GM23338 (cell line): ENCODE results near the gene GRAMD1A. TPM values are rescaled to one million over a fixed set of nuclear protein-coding genes. Genes with fewer than 3 reads are reported as not detected.

ENCODE experiments used
- ATAC-seq: fragments of 200-7000 bp; cut with Tn5 transposase; 3 replicates; pipeline ENCODE4 v1.9.1; 2020
- DNase-seq: peaks from one replicate; pipeline ENCODE4 v3.0.0-alpha.2; 2015; ENCODE audit warnings: low spot score
- H2AFZ ChIP-seq: fragments of 200-600 bp; sonication (generic); 2 replicates; pipeline ENCODE4 v1.8.0; 2016; ENCODE audit warnings: antibody characterized with exemption, mild to moderate bottlenecking, moderate library complexity
- H3F3A ChIP-seq: fragments of 200-600 bp; sonication (generic); replicated peaks from 2 replicates; pipeline ENCODE4 v1.8.0; 2017; ENCODE audit warnings: antibody characterized with exemption, mixed run types, low read depth
- H3K27ac ChIP-seq: fragments of 200-600 bp; sonication (generic); 2 replicates; pipeline ENCODE4 v1.6.1; 2016; ENCODE audit warnings: low read depth
- H3K27me3 ChIP-seq: fragments of 200-600 bp; sonication (generic); 2 replicates; pipeline ENCODE4 v1.8.0; 2016; ENCODE audit warnings: mild to moderate bottlenecking, mixed run types, moderate library complexity; ENCODE audit not compliant: insufficient read depth
- H3K36me3 ChIP-seq: fragments of 200-600 bp; sonication (generic); 2 replicates; pipeline ENCODE4 v1.8.0; 2016; ENCODE audit warnings: mild to moderate bottlenecking; ENCODE audit not compliant: insufficient read depth
- H3K4me1 ChIP-seq: fragments of 200-600 bp; sonication (generic); 2 replicates; pipeline ENCODE4 v1.8.0; 2016; ENCODE audit warnings: mild to moderate bottlenecking, moderate library complexity; ENCODE audit not compliant: insufficient read depth
- H3K4me2 ChIP-seq: fragments of 200-600 bp; sonication (generic); 2 replicates; pipeline ENCODE4 v1.7.1; 2017; ENCODE audit warnings: mixed run types
- H3K4me3 ChIP-seq: fragments of 200-600 bp; sonication (generic); 2 replicates; pipeline ENCODE4 v1.6.1; 2016; ENCODE audit warnings: mixed run types
- H3K79me2 ChIP-seq: fragments of 200-600 bp; sonication (generic); replicated peaks from 2 replicates; pipeline ENCODE4 v1.8.0; 2017; ENCODE audit warnings: mild to moderate bottlenecking; ENCODE audit not compliant: insufficient read depth
- H3K9me2 ChIP-seq: fragments of 200-600 bp; sonication (generic); 2 replicates; pipeline ENCODE4 v1.8.0; 2017; ENCODE audit not compliant: insufficient read depth
- H4K20me1 ChIP-seq: fragments of 200-600 bp; sonication (generic); replicated peaks from 2 replicates; pipeline ENCODE4 v1.8.0; 2017; ENCODE audit warnings: mild to moderate bottlenecking; ENCODE audit not compliant: insufficient read depth
- H3K27ac Mint-ChIP-seq: 2 replicates; pipeline ENCODE4 v1.8.0; 2020; ENCODE audit warnings: inconsistent platforms, mild to moderate bottlenecking, moderate library complexity, mixed read lengths
- H3K27me3 Mint-ChIP-seq: 3 replicates; pipeline ENCODE4 v1.8.0; 2022; ENCODE audit warnings: low read depth, mild to moderate bottlenecking, moderate library complexity, mixed read lengths, inconsistent platforms; ENCODE audit not compliant: insufficient read depth, poor library complexity
- H3K36me3 Mint-ChIP-seq: 3 replicates; pipeline ENCODE4 v1.8.0; 2021; ENCODE audit warnings: low read depth, mild to moderate bottlenecking, inconsistent platforms, moderate library complexity, mixed read lengths
- H3K4me1 Mint-ChIP-seq: 3 replicates; pipeline ENCODE4 v1.8.0; 2020; ENCODE audit warnings: mild to moderate bottlenecking, inconsistent platforms, mixed read lengths
- H3K4me3 Mint-ChIP-seq: 3 replicates; pipeline ENCODE4 v1.8.0; 2021; ENCODE audit warnings: moderate library complexity, mild to moderate bottlenecking, inconsistent platforms, mixed read lengths
- H3K9me3 Mint-ChIP-seq: 3 replicates; pipeline ENCODE4 v1.8.0; 2020; ENCODE audit warnings: moderate library complexity, mild to moderate bottlenecking, inconsistent platforms, mixed read lengths
- CREB1 ChIP-seq: fragments of 250-450 bp; sonication (Bioruptor Pico); IDR thresholded peaks from 2 replicates; pipeline ENCODE4 v1.5.0; 2020; ENCODE audit warnings: low read depth, mild to moderate bottlenecking, moderate library complexity
- CTCF ChIP-seq, 2 experiments: fragments of 200-600 bp in 1 of 2; sonication (generic) in 1 of 2; conservative IDR thresholded peaks; 2 replicates each; pipeline versions ENCODE4 v1.5.1 to v1.6.1; 2016 to 2017; ENCODE audit warnings: antibody characterized with exemption in 2 of 2, low read depth in 2 of 2, mild to moderate bottlenecking in 2 of 2, moderate library complexity in 1 of 2
- EZH2 ChIP-seq: fragments of 200-600 bp; sonication (generic); IDR thresholded peaks from one replicate; pipeline ENCODE4 v1.8.0; 2017; ENCODE audit warnings: antibody characterized with exemption, mild to moderate bottlenecking, low read depth; ENCODE audit not compliant: unreplicated experiment
- EZH2phosphoT487 ChIP-seq: fragments of 200-600 bp; sonication (generic); IDR thresholded peaks from one replicate; pipeline ENCODE4 v1.8.1; 2018; ENCODE audit warnings: antibody characterized with exemption; ENCODE audit not compliant: unreplicated experiment
- JUNB ChIP-seq: IDR thresholded peaks from one replicate; pipeline ENCODE4 v1.6.1; 2016; ENCODE audit warnings: antibody characterized with exemption; ENCODE audit not compliant: unreplicated experiment
- NANOG ChIP-seq: IDR thresholded peaks from 2 replicates; pipeline ENCODE4 v1.6.1; 2016; ENCODE audit warnings: antibody characterized with exemption, borderline replicate concordance
- POLR2AphosphoS5 ChIP-seq: IDR thresholded peaks from 2 replicates; pipeline ENCODE4 v1.6.1; 2016; ENCODE audit warnings: antibody characterized with exemption, low read depth
- STAT1 ChIP-seq: IDR thresholded peaks from one replicate; pipeline ENCODE4 v1.6.1; 2016; ENCODE audit warnings: antibody characterized with exemption; ENCODE audit not compliant: unreplicated experiment
- ZNF331 ChIP-seq: fragments of 250-450 bp; sonication (Bioruptor Pico); IDR thresholded peaks from 2 replicates; pipeline ENCODE4 v1.5.0; 2020; ENCODE audit warnings: low read depth, mild to moderate bottlenecking, moderate library complexity
- ZNF462 ChIP-seq: fragments of 250-450 bp; sonication (Bioruptor Pico); IDR thresholded peaks from 2 replicates; pipeline ENCODE4 v1.5.0; 2020; ENCODE audit warnings: mild to moderate bottlenecking, moderate library complexity
- polyA plus RNA-seq: library from polyadenylated mRNA; unstranded; fragments of >200 nt; fragmentation: Nextera tagmentation; extraction: Ambion mirVana; gene quantifications from 2 replicates; pipeline ENCODE4 v1.2.1, GENCODE V29; 2016
- total RNA-seq: library from RNA; depleted of rRNA; stranded (reverse); fragments of >200 nt; shearing (Covaris generic); gene quantifications from 2 replicates; pipeline ENCODE4 v1.2.3, GENCODE V29; 2014
- TF ChIP-seq, protein P1 (sequence below): IDR thresholded peaks from one replicate; pipeline ENCODE4 v1.6.1; 2018; ENCODE audit warnings: antibody characterized with exemption; ENCODE audit not compliant: unreplicated experiment

Gene GRAMD1A
- total and polyA plus RNA-seq, 2 experiments from 2014 or later = 122 to 174 TPM

DNA sequence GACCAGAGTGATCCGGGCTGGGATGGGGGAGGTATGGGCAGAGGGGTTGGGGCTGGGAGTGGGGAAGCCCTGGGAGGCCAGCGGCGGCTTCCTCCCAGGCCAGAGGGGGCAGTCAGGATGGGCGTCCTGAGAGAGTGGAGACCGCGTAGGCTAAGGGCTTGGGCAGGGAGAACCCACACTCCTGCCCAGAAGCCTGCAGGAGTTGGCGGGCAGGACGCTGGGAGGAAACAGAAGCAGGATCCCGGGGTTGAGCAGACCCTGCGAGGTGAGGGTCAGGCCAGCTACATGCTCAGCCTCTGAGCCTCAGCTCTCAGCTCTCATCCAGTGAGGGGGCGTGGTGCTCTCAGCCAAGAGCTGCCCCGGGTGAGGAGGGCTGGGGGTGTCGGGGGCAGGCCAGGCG, 22.3 kb downstream of the GRAMD1A start (continued):
- TF ChIP-seq CTCF (conservative IDR thresholded peaks at IDR 0.05; ENCODE audit: low read depth in 2 of 2) (no peak), POLR2AphosphoS5 (no peak), ZNF331 (CRISPR knock-in tag) (no peak)

- Mint-ChIP-seq H3K4me1 (no peaks in the 10 kb centered on the region; the same call in 2 of the 3 replicates), H3K36me3 (peaks cover 89% of the 10 kb centered on the region)
- H3K36me3 ChIP-seq = peaks cover 56% of the 10 kb centered on the region
- TF ChIP-seq CTCF (conservative IDR thresholded peaks at IDR 0.05; ENCODE audit: low read depth in 2 of 2) = no peak
- TF ChIP-seq, protein P1, sequence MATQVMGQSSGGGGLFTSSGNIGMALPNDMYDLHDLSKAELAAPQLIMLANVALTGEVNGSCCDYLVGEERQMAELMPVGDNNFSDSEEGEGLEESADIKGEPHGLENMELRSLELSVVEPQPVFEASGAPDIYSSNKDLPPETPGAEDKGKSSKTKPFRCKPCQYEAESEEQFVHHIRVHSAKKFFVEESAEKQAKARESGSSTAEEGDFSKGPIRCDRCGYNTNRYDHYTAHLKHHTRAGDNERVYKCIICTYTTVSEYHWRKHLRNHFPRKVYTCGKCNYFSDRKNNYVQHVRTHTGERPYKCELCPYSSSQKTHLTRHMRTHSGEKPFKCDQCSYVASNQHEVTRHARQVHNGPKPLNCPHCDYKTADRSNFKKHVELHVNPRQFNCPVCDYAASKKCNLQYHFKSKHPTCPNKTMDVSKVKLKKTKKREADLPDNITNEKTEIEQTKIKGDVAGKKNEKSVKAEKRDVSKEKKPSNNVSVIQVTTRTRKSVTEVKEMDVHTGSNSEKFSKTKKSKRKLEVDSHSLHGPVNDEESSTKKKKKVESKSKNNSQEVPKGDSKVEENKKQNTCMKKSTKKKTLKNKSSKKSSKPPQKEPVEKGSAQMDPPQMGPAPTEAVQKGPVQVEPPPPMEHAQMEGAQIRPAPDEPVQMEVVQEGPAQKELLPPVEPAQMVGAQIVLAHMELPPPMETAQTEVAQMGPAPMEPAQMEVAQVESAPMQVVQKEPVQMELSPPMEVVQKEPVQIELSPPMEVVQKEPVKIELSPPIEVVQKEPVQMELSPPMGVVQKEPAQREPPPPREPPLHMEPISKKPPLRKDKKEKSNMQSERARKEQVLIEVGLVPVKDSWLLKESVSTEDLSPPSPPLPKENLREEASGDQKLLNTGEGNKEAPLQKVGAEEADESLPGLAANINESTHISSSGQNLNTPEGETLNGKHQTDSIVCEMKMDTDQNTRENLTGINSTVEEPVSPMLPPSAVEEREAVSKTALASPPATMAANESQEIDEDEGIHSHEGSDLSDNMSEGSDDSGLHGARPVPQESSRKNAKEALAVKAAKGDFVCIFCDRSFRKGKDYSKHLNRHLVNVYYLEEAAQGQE = no peak
- TF ChIP-seq STAT1 = no peak
- TF ChIP-seq CREB1 = no peak
- no peak for TF ChIP-seq POLR2AphosphoS5
- no peak for TF ChIP-seq EZH2phosphoT487
- no peak for TF ChIP-seq NANOG
- TF ChIP-seq JUNB = no peak
- TF ChIP-seq ZNF462 (CRISPR knock-in tag) = no peak
- no peak for TF ChIP-seq EZH2
- TF ChIP-seq ZNF331 (CRISPR knock-in tag) = no peak
Observed at GRCh38 chr19:35023428-35023827, 23.3 kb downstream of the GRAMD1A start.

More at GRCh38 chr19:35023428-35023827, 23.3 kb downstream of the GRAMD1A start:
- H2AFZ ChIP-seq = no peak overlapping the region
- 0 out of 2 replicates have a peak, but pooled peaks cover 5% of the 10 kb centered on the region for H3K4me1 ChIP-seq
- no peak overlapping the region for H3K27ac Mint-ChIP-seq
- H3K9me2 ChIP-seq = no peaks in the 10 kb centered on the region
- no peaks in the 10 kb centered on the region for H3K79me2 ChIP-seq
- H3K4me2 ChIP-seq = no peak overlapping the region
- no peak overlapping the region for H3K4me3 Mint-ChIP-seq
- no peak for ATAC-seq
- H3K27me3 Mint-ChIP-seq = peaks cover 17% of the 10 kb centered on the region
- no peak for DNase-seq
- H3F3A ChIP-seq = peaks cover 40% of the 10 kb centered on the region
- peaks cover 15% of the 10 kb centered on the region; the same call in 1 of the 2 replicates for H4K20me1 ChIP-seq
- no peaks in the 10 kb centered on the region for H3K27me3 ChIP-seq
- no peaks in the 10 kb centered on the region; the same call in 2 of the 3 replicates for H3K9me3 Mint-ChIP-seq
- H3K4me3 ChIP-seq = no peak overlapping the region
- H3K27ac ChIP-seq = no peak overlapping the region
